ENCODE measurements around the gene COPS7A. TPM values are rescaled to one million over a fixed set of nuclear protein-coding genes. Genes with fewer than 3 reads are reported as not detected.
"Not testable (repeated sequence)": the region's sequence is repeated elsewhere in the genome, so short reads cannot be mapped to it uniquely, and the experiment has no call there.

COPS7A gene
- total RNA-seq, 1 experiment from 2014 or later: 108 TPM

DNA sequence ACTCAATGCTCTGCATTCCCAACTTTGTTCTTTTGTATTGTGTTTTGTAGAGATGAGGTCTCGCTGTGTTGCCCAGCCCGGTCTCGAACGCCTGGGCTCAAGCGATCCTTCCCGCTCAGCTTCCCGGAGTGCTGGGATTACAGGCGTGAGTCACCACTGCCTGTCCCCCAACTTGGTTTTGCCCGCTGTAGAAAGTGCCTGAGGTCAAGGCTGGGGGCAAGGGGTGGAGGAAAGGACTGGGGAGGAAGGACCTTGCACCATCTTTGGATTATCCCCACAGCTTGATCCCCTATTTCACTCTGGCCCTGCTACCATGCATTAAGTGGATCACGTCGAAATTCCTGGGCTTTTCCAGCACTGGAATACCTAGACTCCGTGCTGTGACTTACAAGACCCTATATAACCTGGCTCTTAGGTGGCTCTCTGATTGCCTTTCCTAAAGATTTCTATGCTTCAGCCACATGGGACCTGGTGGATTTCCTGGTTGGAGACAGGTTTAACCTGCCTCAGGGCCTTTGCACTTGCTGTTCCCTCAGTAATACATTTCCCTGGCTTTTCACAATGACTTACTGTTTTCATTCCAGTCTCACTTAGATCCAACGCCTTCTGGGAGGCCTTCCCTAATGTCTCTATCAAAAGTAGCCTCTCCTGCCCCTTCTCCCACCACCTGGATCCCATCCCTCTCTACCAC, 22.6 kb upstream of the COPS7A start:
- DNase-seq (ENCODE audit: low spot score): no peak

DNA sequence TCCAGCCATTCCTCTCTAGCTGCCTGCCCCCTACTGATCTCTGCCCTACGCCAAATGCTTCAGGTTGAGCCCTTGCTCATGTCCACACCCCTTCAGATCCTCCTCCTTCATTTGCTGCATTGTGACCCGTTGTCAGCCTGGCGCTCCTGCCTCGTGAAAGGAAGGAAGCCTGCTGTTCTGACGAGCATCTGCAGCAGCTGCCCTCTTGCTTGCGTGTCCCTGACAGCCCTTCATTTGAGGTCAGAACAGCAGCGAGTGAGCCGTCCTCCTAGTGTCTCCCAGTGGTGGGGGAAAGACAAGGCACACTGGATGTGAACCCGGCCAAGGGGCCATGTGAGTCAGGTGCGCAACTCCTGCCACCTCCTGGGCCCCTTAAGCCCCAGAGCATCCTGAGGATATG, 20.2 kb upstream of the COPS7A start:
- no peak for DNase-seq (ENCODE audit: low spot score)

DNA sequence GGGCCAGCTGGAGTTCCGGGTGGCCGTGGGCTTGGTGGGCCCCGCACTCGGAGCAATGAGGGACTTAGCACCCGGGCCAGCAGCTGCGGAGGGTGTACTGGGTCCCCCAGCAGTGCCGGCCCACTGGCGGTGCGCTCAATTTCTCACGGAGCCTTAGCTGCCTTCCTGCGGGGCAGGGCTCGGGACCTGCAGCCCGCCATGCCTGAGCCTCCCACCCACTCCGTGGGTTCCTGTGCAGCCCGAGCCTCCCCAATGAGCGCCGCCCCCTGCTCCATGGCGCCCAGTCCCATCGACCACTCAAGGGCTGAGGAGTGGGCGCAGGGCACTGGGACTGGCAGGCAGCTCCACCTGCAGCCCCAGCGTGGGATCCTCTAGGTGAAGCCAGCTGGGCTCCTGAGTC, 15.5 kb upstream of the COPS7A start:
- not testable (repeated sequence) for DNase-seq (ENCODE audit: low spot score)

DNA sequence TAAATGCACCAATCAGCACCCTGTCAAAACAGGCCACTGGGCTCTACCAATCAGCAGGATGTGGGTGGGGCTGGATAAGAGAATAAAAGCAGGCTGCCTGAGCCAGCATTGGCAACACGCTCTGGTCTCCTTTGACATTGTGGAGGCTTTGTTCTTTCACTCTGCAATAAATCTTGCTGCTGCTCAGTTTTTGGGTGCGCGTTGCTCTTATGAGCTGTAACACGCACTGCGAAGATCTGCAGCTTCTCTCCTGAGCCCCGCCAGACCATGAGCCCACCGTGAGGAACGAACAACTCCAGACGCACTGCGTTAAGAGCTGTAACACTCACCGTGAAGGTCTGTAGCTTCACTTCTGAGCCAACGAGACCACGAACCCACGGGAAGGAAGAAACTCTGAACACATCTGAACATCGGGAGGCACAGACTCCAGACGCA, 14.9 kb upstream of the COPS7A start:
- DNase-seq (ENCODE audit: low spot score): no peak

DNA sequence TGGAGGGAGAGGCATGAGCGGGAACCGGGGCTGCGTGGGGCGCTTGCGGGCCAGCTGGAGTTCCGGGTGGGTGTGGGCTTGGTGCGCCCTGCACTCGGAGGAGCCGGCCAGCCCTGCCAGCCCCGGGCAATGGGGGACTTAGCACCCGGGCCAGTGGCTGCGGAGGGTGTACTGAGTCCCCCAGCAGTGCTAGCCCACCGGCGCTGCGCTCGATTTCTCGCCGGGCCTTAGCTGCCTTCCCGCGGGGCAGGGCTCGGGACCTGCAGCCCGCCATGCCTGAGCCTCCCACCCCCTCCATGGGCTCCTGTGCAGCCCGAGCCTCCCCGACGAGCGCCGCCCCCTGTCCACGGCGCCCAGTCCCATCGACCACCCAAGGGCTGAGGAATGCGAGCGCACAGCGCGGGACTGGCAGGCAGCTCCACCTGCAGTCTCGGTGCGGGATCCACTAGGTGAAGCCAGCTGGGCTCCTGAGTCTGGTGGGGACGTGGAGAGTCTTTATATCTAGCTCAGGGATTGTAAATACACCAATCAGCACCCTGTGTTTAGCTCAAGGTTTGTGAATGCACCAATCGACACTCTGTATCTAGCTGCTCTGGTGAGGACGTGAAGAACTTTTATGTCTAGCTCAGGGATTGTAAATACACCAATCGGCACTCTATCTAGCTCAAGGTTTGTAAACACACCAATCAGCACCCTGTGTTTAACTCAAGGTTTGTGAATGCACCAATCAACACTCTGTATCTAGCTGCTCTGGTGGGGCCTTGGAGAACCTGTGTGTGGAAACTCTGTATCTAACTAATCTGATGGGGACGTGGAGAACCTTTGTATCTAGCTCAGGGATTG, 7.6 kb upstream of the COPS7A start:
- DNase-seq (ENCODE audit: low spot score): not testable (repeated sequence)

DNA sequence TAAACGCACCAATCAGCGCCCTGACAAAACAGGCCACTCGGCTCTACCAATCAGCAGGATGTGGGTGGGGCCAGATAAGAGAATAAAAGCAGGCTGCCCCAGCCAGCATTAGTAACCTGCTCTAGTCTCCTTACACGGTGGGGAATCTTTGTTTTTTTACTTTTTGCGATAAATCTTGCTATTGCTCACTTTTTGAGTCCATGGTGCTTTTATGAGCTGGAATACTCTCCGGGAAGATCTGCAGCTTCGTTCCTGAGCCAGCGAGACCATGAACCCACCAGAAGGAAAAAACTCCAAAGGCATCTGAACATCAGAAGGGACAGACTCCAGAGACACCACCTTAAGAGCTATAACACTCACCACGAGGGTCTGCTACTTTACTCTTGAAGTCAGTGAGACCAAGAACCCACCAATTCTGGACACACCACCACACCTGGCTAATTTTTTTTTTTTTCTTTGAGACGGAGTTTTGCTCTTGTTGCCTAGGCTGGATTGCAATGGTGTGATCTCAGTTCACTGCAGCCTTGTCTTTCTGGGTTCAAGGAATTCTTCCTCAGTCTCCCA, 6.9 kb upstream of the COPS7A start:
- no peak for DNase-seq (ENCODE audit: low spot score)

DNA sequence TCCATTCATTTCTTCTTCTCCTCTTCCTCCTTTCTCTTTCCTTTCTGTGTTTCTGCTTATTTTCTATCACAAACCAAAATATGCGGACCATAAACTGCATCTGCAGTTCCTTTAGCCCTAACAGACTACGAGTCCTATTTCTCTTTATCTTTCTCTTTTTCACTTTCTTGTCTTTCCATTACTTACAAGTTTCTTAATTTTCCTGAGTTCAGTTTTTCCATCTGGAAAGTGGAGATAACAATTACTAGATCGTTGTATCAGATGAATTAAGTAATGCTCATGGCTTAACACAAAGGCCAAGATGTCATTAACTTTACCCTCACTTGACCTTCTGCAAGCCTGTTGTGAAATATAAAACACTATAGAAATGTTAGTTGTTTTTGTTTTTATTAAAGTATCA, 983 bp upstream of the COPS7A start:
- no peak for DNase-seq (ENCODE audit: low spot score)

DNA sequence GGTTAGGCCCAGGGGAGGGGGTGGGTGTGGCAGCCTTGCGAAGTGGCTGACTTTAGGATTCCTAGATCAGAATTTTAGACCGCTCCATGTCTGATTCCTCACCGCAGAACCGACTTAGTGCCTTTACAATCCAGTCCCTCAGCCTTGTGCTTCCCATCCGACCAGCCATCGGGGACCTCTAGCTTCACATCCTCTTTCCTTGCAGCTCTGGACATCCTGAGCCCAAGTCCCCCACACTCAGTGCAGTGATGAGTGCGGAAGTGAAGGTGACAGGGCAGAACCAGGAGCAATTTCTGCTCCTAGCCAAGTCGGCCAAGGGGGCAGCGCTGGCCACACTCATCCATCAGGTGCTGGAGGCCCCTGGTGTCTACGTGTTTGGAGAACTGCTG, 557 bp downstream of the COPS7A start:
- no peak for DNase-seq (ENCODE audit: low spot score)

DNA sequence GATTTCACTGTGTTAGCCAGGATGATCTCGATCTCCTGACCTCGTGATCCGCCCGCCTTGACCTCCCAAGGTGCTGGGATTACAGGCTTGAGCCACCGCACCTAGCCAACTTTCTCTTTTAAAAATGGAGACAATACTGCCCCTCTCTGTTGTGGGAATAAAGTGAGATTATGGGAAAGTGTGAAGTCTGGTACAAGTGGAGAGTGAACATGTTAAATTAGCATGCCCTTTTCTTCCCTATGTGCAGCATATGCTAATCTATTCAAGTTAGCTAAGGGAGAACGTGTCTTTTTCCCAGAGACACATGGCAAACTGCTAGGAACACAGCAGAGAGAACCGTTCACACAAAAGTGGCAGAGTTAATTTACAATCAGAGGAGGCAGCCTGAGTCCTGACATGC, 1.5 kb downstream of the COPS7A start:
- no peak for DNase-seq (ENCODE audit: low spot score)

DNA sequence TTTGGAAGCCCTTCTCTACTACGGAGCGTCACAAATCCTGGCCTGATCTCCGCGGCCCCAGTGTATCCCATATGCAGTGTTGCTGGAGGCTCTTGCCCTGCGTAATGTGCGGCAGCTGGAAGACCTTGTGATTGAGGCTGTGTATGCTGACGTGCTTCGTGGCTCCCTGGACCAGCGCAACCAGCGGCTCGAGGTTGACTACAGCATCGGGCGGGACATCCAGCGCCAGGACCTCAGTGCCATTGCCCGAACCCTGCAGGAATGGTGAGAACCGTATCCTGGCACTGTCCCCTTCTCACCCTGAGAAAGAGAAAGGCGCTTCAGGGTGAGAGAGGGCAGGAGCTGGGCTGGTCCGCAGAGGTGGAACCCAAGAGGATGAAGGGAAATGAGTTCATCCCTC, 5.3 kb downstream of the COPS7A start:
- DNase-seq (ENCODE audit: low spot score): no peak

DNA sequence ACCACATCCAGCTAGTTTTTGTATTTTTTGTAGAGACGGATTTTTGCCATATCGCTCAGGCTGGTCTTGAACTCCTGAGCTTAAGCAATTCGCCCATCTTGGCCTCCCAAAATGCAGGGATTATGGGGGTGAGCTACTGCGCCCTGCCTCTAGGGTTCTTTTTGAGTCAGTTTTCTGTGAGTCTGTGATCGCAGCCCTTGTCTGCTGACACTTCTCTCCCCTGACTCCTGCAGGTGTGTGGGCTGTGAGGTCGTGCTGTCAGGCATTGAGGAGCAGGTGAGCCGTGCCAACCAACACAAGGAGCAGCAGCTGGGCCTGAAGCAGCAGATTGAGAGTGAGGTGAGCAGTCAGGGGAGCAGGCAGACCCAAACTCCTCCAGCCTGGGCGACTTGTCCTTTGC, 6.3 kb downstream of the COPS7A start:
- no peak for DNase-seq (ENCODE audit: low spot score)

DNA sequence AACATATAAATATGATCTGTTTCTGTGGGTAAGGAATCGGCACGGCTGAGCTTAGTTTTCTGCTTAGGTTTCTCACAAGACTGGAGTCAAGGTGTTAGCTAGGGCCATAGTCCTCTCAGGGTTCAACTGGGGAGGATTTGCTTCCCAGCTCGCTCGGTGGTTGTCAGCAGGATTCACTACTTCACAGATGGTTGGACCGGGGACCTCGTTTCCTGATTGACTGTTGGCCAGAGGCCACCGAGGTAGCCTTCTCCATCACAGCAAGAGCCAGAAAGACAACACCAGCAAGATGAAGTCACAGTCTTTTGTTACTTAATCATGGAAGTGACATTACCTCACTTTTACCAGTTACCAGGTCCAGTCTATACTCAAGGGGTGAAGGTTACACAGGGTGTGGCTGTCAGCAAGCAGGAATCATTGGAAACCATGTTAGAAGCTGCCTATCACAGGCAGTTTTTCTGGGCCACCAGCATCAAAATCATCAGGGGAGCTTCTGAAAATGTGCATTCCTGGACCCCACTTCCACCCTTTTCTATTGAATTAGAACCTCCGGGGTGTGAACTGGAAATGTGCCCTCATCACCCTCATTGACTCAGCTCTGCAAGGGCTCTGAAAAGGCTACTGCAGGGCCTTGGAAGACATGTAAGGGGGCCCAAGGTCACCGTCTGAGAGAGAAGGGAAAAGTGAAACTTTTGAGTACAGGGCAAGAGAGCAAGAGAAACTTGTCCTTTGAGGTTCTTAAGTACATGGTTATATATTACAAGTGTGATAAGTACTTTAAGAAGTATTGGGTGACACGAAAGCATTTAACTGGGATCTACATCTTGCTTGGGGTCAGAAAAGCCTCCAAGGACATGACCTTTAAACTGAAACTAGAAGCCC, 10.9 kb downstream of the COPS7A start:
- DNase-seq (ENCODE audit: low spot score): no peak

DNA sequence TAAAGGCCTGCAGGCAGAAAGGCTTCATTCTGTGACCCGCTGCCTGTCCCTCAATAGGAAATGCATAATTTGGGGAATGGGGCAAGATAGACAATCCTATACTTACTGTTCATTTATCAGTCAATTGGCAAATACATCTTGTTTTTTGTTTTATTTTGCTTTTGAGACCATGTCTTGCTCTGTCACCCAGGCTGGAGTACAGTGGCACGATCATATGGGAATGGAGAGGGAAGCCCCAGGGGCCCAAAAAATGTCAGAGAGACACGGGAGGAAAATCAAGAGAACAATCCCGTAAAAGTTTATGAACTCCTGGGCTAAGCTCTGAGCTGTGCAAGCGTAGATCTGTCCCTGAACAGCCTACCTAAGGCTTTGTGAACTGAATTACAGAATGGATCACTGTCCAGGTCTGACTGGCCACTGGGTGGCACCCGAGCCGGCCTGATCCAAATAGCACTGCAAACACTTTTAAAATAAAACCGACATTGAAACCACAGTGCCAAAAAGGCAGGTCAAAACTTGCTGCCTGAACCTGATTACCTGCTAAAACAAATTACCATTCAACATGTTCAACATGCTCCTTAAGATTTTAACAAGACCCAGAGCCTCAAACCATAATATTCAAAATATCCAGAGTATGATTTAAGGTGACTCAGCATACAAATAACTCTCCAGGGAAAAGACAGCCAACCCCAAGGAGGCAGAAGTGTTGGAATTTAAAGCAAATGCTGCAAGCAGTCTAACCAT, 11.8 kb downstream of the COPS7A start:
- DNase-seq (ENCODE audit: low spot score): peak; percentile 66

DNA sequence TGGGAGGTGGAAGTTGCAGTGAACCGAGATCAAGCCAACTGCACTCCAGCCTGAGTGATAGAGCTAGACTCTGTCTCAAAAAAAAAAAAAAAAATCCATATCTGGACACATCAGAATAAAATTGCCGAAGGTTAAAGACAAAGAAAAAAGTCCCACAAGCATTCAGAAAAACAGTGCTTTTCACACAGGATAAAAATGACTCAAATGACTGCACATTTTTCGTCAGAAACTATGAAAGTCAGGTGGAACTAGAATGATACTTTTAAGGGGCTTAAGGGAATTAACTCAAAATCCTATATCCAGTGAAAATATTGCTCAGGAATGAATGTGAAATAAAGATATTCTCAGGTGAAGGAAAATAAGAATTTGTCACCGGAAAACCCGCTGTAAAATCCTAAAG, 12.9 kb downstream of the COPS7A start:
- no peak for DNase-seq (ENCODE audit: low spot score)

DNA sequence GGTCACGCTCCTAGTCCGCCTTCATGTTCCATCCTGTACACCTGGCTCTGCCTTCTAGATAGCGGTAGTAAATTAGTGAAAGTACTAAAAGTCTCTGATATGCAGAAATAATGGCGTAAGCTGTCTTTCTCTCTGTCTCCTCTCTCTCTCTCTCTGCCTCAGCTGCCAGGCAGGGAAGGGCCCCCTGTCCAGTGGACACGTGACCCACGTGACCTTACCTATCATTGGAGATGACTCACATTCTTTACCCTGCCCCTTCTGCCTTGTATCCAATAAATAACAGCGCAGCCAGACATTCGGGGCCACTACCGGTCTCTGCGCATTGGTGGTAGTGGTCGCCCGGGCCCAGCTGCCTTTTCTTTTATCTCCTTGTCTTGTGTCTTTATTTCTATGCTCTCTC, 18.2 kb downstream of the COPS7A start:
- not testable (repeated sequence) for DNase-seq (ENCODE audit: low spot score)

DNA sequence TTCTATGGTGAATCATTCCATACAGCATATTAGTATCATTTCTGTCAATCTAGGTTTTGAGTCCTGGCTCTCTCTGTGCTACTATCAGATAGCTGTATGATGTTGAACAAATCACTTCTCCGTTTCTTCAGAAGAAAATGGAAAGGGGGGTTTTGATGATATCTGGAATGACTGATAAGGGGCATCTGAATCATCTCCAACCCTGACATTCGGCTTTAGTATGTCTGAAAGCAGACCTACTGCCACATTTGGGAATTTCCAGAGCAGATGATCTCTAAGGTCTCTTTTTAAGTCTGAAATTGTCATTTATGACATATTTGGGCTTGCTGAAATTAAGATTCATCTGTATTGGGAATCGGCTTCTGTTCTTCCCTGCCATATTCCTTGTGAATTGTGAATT, 19.0 kb downstream of the COPS7A start:
- DNase-seq (ENCODE audit: low spot score): no peak

DNA sequence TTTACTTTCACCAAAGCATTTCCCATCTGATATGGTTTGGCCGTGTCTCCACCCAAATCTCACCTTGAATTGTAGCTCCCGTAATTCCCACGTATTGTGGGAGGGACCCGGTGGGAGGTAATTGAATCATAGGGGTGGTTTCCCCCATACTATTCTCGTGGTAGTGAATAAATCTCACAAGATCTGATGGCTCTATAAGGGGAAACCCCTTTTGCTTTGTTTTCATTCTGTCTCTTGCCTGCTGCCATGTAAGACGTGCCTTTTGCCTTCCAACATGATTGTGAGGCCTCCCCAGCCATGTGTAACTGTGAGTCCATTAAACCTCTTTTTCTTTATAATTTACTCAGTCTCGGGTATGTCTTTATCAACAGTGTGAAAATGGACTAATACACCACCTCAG, 19.5 kb downstream of the COPS7A start:
- not testable (repeated sequence) for DNase-seq (ENCODE audit: low spot score)

DNA sequence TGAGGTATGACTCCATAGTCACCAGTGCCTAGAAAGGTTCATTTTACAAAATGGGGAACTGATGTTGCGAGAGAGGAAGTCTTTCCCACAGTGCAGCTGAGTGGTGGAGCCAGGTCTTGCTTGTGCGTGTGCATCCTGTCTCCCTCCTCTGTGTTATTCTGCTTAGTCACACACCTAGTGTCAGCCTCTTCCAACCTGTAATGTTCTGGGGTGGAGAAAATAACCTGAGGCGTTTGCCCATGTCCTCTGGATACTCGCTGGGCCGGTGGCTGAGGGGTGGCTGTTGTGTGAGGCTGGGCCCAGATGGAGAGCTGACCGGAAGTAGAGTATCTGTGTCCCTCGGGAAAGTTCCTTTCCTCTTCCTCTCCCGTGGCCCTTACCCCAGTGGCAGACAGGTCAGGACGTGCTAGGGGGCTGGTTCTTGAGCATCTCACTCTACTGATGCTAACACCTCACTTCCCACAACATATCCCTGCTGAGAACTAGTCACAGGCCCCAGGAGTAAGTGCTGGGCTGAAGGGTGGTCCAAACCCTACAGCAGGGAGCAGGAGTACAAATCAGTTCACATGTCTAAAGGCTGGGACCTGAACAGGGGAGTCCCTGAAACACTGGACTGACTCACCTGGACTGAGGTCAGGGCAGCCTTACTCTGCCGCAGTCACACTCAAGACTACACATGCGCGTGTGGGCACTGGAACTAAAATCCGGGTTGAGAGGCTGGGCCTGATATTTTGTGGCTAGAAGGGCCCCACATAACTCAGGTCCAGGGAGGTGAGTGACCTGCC, 22.1 kb downstream of the COPS7A start:
- no peak for DNase-seq (ENCODE audit: low spot score)

DNA sequence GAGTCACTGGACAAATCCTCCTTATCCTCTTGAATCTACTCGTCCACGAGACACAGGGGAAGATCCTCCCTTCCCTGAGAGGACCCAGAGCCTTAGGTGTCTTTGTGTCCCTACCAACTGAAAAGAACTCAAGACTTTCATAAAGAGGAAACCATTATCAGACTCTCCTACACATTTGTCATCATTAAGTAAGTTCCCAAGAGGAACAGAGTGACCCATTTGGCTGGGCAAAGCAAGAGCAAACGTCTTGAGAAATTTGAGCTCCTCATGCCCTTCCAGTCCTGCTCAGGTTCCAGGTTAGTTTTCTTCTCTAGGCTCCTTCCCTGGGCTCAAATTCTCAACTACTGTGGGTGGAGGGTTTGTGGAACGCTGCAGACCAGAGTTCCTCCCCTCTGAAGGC, 23.4 kb downstream of the COPS7A start:
- DNase-seq (ENCODE audit: low spot score): no peak

DNA sequence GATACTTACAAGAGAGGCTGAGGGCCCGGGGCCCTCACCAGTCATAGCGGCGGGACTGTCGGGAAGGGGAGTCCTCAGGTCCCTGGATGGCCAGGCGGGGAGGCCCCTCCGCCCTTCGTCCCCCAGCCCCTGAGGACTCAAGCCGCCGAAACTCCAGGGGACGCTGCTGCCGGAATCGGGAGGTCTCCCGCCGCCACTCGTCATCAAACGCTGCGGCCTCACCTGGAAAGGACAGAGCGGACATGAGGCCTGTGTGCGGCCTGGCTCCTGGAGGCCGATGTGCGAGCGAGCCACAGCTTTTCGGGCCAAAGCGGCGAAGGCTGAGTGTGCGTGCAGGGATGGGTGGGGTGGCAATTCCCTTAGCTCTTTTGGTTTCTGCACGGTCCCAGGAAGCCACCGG, 24.9 kb downstream of the COPS7A start:
- no peak for DNase-seq (ENCODE audit: low spot score)

All from HT-29 (cell line).